Stomach (tissue), 9 donors: ENCODE data around the gene PALM. TPM values are rescaled to one million over a fixed set of nuclear protein-coding genes. Genes with fewer than 3 reads are reported as not detected.

Experiments
- DNase-seq, 2 donors: peaks; one replicate each; pipeline versions ENCODE4 v3.0.0 to v3.0.0-alpha.2; 2013 to 2019
- H3K27ac ChIP-seq, 5 donors: fragments of 200-600 bp in 4 of 5; sonication (generic) in 4 of 5; one replicate each; pipeline ENCODE4 v1.5.1; 2013 to 2019; ENCODE audit warnings: mild to moderate bottlenecking in 1 of 5, moderate library complexity in 1 of 5
- H3K27me3 ChIP-seq, 3 donors: fragments of 200-600 bp; sonication (generic); one replicate each; pipeline ENCODE4 v1.5.1; 2017 to 2019; ENCODE audit warnings: mixed run types in 1 of 3
- H3K36me3 ChIP-seq, 4 donors: fragments of 200-600 bp; sonication (generic); 1 replicate in 3 of 4; 2 replicates in 1 of 4; pipeline ENCODE4 v1.5.1; 2016 to 2019
- H3K4me1 ChIP-seq, 4 donors: fragments of 200-600 bp; sonication (generic); one replicate each; pipeline ENCODE4 v1.5.1; 2016 to 2019
- H3K4me3 ChIP-seq, 4 donors: fragments of 200-600 bp; sonication (generic) in 3 of 4; one replicate each; pipeline ENCODE4 v1.5.1; 2016 to 2019; ENCODE audit warnings: mild to moderate bottlenecking in 1 of 4
- H3K9me3 ChIP-seq, 4 donors: fragments of 200-600 bp; sonication (generic); one replicate each; pipeline ENCODE4 v1.5.1; 2016 to 2019
- EP300 ChIP-seq: sonication (generic); formaldehyde crosslinking; IDR thresholded peaks from one replicate; pipeline ENCODE4 v1.6.1; 2017; ENCODE audit warnings: antibody characterized with exemption
- POLR2A ChIP-seq, 4 donors: fragments of 450-650 bp; IDR thresholded peaks; one replicate each; pipeline ENCODE4 v1.6.1; 2016; ENCODE audit warnings: antibody characterized with exemption in 4 of 4, control low read depth in 2 of 4, mild to moderate bottlenecking in 1 of 4, moderate library complexity in 1 of 4
- POLR2AphosphoS5 ChIP-seq, 3 donors: sonication (generic); formaldehyde crosslinking; IDR thresholded peaks; one replicate each; pipeline ENCODE4 v1.6.1; 2016; ENCODE audit warnings: antibody characterized with exemption in 3 of 3
- WGBS, 5 donors: extraction: QIAGEN DNeasy Blood & Tissue Kit in 3 of 5; methylation state at CpG; one replicate each; pipeline versions ENCODE4 v1.1.5 to v1.1.7; 2013 to 2018; 5-methylcytosine and 5-hydroxymethylcytosine counted together
- intact Hi-C: fragments of 100-400 bp; cut with DNase I; formaldehyde crosslinking; loops from one replicate; pipeline ENCODE4 v1.15.1; 2023; ENCODE audit warnings: low total_unique reads
- polyA plus RNA-seq, 3 donors: library from polyadenylated mRNA; stranded (reverse); fragments of 200-250 nt; gene quantifications; one replicate each; pipeline ENCODE4 v1.2.3, GENCODE V29; 2013
- total RNA-seq, 5 donors: library from RNA; depleted of rRNA; stranded (reverse); fragments of >200 nt; gene quantifications; one replicate each; pipeline versions ENCODE4 v1.1.0 to v1.2.3, GENCODE V29; 2014 to 2016
- TF ChIP-seq, protein P1 (sequence below), 7 experiments: fragments of 450-650 bp in 4 of 7; fragments of 200-600 bp in 3 of 7; sonication (generic) in 3 of 7; IDR thresholded peaks; one replicate each; pipeline ENCODE4 v1.5.1; 2016 to 2019; ENCODE audit warnings: antibody characterized with exemption in 7 of 7, control low read depth in 2 of 7, mild to moderate bottlenecking in 1 of 7
- donor health status: healthy with polysubstance abuse.
- donor health status: Bipolar disorder and iron deficiency.
- donor health status: healthy.

The PALM gene
- total and polyA plus RNA-seq, 8 donors: 9.8 to 88.9 (median 13.7) TPM

DNA sequence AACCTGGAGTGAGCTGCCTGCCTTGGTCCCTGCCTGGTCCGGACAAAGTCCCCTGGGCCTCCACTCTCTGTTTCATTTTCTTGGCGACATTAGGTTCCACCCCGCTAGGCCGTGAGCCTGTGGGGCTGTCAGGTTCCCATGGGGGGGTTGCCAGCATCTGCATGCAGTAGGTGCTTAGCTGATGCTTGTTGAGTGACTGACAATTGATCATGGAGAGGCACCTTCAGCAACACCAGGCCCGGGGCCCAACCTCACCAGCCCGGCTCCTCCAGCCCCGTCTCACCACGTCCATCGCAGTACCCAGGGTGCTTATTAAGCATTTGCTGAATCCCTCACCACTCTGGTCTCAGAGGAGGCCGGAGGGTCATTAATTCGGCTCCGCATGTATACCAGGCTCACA, 55.6 kb downstream of the PALM start:
- peaks cover 0 to 4% (median 0%) of the 10 kb centered on the region in 4 donors for H3K9me3 ChIP-seq
- TF ChIP-seq POLR2A (IDR thresholded peaks at IDR 0.05) (no peak), POLR2AphosphoS5 (IDR thresholded peaks at IDR 0.05) (no peak), EP300 (no peak)
- TF ChIP-seq, protein P1, sequence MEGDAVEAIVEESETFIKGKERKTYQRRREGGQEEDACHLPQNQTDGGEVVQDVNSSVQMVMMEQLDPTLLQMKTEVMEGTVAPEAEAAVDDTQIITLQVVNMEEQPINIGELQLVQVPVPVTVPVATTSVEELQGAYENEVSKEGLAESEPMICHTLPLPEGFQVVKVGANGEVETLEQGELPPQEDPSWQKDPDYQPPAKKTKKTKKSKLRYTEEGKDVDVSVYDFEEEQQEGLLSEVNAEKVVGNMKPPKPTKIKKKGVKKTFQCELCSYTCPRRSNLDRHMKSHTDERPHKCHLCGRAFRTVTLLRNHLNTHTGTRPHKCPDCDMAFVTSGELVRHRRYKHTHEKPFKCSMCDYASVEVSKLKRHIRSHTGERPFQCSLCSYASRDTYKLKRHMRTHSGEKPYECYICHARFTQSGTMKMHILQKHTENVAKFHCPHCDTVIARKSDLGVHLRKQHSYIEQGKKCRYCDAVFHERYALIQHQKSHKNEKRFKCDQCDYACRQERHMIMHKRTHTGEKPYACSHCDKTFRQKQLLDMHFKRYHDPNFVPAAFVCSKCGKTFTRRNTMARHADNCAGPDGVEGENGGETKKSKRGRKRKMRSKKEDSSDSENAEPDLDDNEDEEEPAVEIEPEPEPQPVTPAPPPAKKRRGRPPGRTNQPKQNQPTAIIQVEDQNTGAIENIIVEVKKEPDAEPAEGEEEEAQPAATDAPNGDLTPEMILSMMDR (IDR thresholded peaks at IDR 0.05): no peak
- peaks cover 0 to 47% (median 11%) of the 10 kb centered on the region in 4 donors for H3K36me3 ChIP-seq
- no peak overlapping the region for H3K27ac ChIP-seq
- DNase-seq: no peak
- peaks cover 0 to 7% (median 0%) of the 10 kb centered on the region in 4 donors for H3K4me1 ChIP-seq
- WGBS, 5 donors: 94 to 99% (median 94%) methylated on average over 10 to 12 of the region's 12 CpGs
- H3K27me3 ChIP-seq: peaks cover 0 to 19% (median 0%) of the 10 kb centered on the region in 3 donors
- intact Hi-C loops: loop anchor here (10.0 kb wide), 1 partner anchor 220 kb away; the partner anchor contains the start of gene WDR18
- no peak overlapping the region for H3K4me3 ChIP-seq

DNA sequence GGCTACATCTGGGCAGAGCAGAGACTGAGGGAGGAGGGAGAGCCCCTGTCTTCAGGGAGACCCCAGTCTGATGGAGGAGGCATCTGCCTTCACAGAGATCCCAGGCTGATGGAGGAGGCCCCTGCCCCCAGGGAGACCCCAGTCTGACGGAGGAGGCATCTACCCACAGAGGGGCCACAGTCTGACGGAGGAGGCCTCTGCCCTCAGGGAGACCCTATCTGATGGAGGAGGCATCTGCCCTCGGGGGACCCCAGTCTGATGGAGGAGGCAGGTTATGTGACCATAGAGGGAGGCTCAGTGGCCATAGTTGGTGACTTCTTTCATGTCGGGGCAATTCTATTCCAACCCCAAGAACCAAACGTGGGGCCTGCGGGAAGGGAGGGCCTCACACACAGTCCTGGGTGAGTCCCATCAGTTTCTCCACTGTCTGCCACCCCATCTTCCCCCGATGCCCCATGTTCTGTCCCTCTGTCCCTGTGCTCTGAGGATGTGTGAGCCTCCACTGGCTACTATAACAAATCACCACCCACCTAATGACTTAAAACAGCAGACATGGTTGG, 56.5 kb downstream of the PALM start:
- no peaks in the 10 kb centered on the region for H3K9me3 ChIP-seq
- intact Hi-C loops: loop anchor here (5.0 to 10.0 kb wide), 3 partner anchors 92 to 220 kb away; partner anchors contain the start of genes CFD, KISS1R and WDR18
- peaks cover 0 to 19% (median 0%) of the 10 kb centered on the region in 3 donors for H3K27me3 ChIP-seq
- no peak for DNase-seq
- WGBS, 5 donors: 73 to 87% (median 80%) methylated on average over 5 to 7 of the region's 7 CpGs
- no peak overlapping the region for H3K27ac ChIP-seq
- peaks cover 0 to 38% (median 9%) of the 10 kb centered on the region in 4 donors for H3K36me3 ChIP-seq
- H3K4me3 ChIP-seq: no peak overlapping the region
- peaks cover 0 to 8% (median 3%) of the 10 kb centered on the region in 4 donors for H3K4me1 ChIP-seq
- no peak for TF ChIP-seq POLR2A (IDR thresholded peaks at IDR 0.05)
- TF ChIP-seq, protein P1 (IDR thresholded peaks at IDR 0.05): no peak
- TF ChIP-seq POLR2AphosphoS5 (IDR thresholded peaks at IDR 0.05): no peak
- TF ChIP-seq EP300: no peak

DNA sequence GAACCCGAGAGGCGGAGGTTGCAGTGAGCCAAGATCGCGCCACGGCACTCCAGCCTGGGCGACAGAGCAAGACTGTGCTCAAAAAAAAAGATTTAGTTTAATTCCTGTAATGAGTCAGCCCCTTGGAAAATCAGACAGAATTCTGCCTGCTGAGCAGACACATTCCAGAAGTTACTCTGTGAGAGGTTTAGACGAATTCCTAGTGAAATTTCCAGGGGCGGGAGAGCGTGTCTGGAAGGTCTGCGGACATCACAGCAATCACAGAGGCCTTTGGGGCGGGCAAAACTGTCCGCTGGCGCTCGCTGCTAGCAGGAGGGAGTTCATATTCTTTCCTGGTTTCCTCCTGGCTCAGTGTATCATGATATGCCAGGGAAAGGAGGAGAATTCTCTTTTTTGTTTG, 59.7 kb downstream of the PALM start:
- peak in 1 of 2 donors; percentile 73 for DNase-seq
- Histone ChIP-seq H3K27ac (no peak overlapping the region), H3K36me3 (peaks cover 0 to 16% (median 5%) of the 10 kb centered on the region in 4 donors), H3K4me3 (no peak overlapping the region), H3K9me3 (no peaks in the 10 kb centered on the region), H3K27me3 (peaks cover 0 to 27% (median 0%) of the 10 kb centered on the region in 3 donors), H3K4me1 (peaks cover 0 to 18% (median 10%) of the 10 kb centered on the region in 4 donors)
- no peak for TF ChIP-seq POLR2A (IDR thresholded peaks at IDR 0.05)
- TF ChIP-seq EP300: no peak
- TF ChIP-seq, protein P1 (IDR thresholded peaks at IDR 0.05): no peak
- TF ChIP-seq POLR2AphosphoS5 (IDR thresholded peaks at IDR 0.05): no peak
- 66 to 80% (median 71%) methylated on average over 14 of the region's 14 CpGs for WGBS, 5 donors
- intact Hi-C loops: loop anchor here (5.0 to 10.0 kb wide), 3 partner anchors 89 to 216 kb away; partner anchors contain the start of genes CFD, KISS1R and WDR18

DNA sequence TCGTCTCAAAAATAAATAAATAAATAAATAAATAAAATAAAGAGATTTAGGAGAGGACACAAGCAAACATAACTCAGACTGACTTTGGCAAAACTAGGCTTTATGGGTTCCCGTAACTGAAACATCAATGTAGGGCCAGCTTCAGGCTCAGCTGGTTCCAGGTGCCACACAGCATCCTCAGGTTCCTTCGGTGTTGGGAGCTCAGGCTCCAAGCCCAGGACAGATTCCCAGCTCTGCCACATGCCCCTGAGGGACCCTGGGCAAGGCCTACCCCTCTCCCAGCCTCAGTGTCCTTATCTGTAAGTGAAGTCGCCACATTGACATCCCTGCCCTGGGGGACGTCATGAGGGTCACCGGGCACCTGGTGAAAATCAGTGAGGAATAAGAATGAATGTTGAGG, 60.9 kb downstream of the PALM start:
- H3K36me3 ChIP-seq: peaks cover 0 to 4% (median 0%) of the 10 kb centered on the region in 4 donors
- H3K4me3 ChIP-seq: no peak overlapping the region
- no peak for TF ChIP-seq EP300
- TF ChIP-seq POLR2AphosphoS5 (IDR thresholded peaks at IDR 0.05): no peak
- TF ChIP-seq, protein P1 (IDR thresholded peaks at IDR 0.05): no peak
- TF ChIP-seq POLR2A (IDR thresholded peaks at IDR 0.05): no peak
- peaks cover 0 to 27% (median 0%) of the 10 kb centered on the region in 3 donors for H3K27me3 ChIP-seq
- WGBS, 5 donors: 68 to 79% (median 75%) methylated on average over 6 of the region's 6 CpGs
- intact Hi-C loops: loop anchor here (5.0 to 10.0 kb wide), 3 partner anchors 88 to 215 kb away; partner anchors contain the start of genes CFD, KISS1R and WDR18
- no peak overlapping the region for H3K27ac ChIP-seq
- peaks cover 0 to 18% (median 10%) of the 10 kb centered on the region in 4 donors for H3K4me1 ChIP-seq
- H3K9me3 ChIP-seq: no peaks in the 10 kb centered on the region
- no peak for DNase-seq
